CD14-positive monocyte (primary cell): ENCODE measurements around the gene RAG2. TPM values are rescaled to one million over a fixed set of nuclear protein-coding genes. Genes with fewer than 3 reads are reported as not detected.

Experiments
- DNase-seq, 3 donors: peaks; one replicate each; pipeline ENCODE4 v3.0.0-alpha.2; 2011 to 2022
- H2AFZ ChIP-seq: 2 replicates; pipeline ENCODE4 v1.6.0; 2012; ENCODE audit warnings: mild to moderate bottlenecking, low read depth, low read length, inconsistent platforms; ENCODE audit not compliant: insufficient read depth, poor library complexity, severe bottlenecking
- H3K27ac ChIP-seq, 2 donors: 1 replicate in 1 of 2; 2 replicates in 1 of 2; pipeline ENCODE4 v1.5.1; 2012 to 2013; ENCODE audit warnings: low read length in 2 of 2, control low read depth in 1 of 2, inconsistent platforms in 1 of 2, low read depth in 1 of 2, mild to moderate bottlenecking in 1 of 2
- H3K27me3 ChIP-seq, 2 donors: one replicate each; pipeline versions ENCODE4 v1.6.0 to v1.6.1; 2011 to 2013; ENCODE audit warnings: low read length in 2 of 2; ENCODE audit not compliant: control insufficient read depth in 2 of 2, insufficient read depth in 2 of 2
- H3K36me3 ChIP-seq, 2 donors: replicated peaks in 1 of 2; 1 replicate in 1 of 2; 2 replicates in 1 of 2; pipeline versions ENCODE4 v1.5.1 to v1.6.1; 2012 to 2013; ENCODE audit warnings: low read length in 2 of 2, control low read depth in 1 of 2, inconsistent platforms in 1 of 2, mild to moderate bottlenecking in 1 of 2; ENCODE audit not compliant: insufficient read depth in 2 of 2, control insufficient read depth in 1 of 2
- H3K4me1 ChIP-seq, 2 donors: 1 replicate in 1 of 2; 2 replicates in 1 of 2; pipeline versions ENCODE4 v1.5.1 to v1.6.1; 2012 to 2013; ENCODE audit warnings: low read length in 2 of 2, control low read depth in 1 of 2, inconsistent platforms in 1 of 2, mild to moderate bottlenecking in 1 of 2, moderate library complexity in 1 of 2; ENCODE audit not compliant: insufficient read depth in 2 of 2, control insufficient read depth in 1 of 2
- H3K4me2 ChIP-seq: replicated peaks from 2 replicates; pipeline ENCODE3; 2012; ENCODE audit warnings: low read length, moderate library complexity, mild to moderate bottlenecking; ENCODE audit not compliant: poor library complexity, severe bottlenecking; ENCODE audit errors: extremely low read depth
- H3K4me3 ChIP-seq, 3 experiments: fragments of 200-600 bp in 1 of 3; sonication (generic) in 1 of 3; replicated peaks in 1 of 3; 1 replicate in 2 of 3; 2 replicates in 1 of 3; pipeline ENCODE4 v1.5.1; 2011 to 2013; ENCODE audit warnings: low read length in 3 of 3, mild to moderate bottlenecking in 3 of 3, control low read depth in 2 of 3, low read depth in 2 of 3, inconsistent platforms in 1 of 3, moderate library complexity in 1 of 3
- H3K79me2 ChIP-seq: 2 replicates; pipeline ENCODE4 v1.6.0; 2012; ENCODE audit warnings: mild to moderate bottlenecking, control low read depth, inconsistent platforms, low read length, moderate library complexity; ENCODE audit not compliant: insufficient read depth
- H3K9ac ChIP-seq: 2 replicates; pipeline ENCODE4 v1.6.0; 2017; ENCODE audit warnings: low read length, mild to moderate bottlenecking; ENCODE audit not compliant: insufficient read depth, poor library complexity, severe bottlenecking
- H3K9me3 ChIP-seq, 2 donors: replicated peaks in 1 of 2; 1 replicate in 1 of 2; 2 replicates in 1 of 2; pipeline versions ENCODE4 v1.5.1 to v1.6.1; 2012 to 2013; ENCODE audit warnings: low read length in 2 of 2, control low read depth in 1 of 2; ENCODE audit not compliant: control insufficient read depth in 1 of 2, insufficient read depth in 1 of 2
- H4K20me1 ChIP-seq: 2 replicates; pipeline ENCODE4 v1.6.0; 2012; ENCODE audit warnings: mild to moderate bottlenecking, low read length, control low read depth, moderate library complexity; ENCODE audit not compliant: insufficient read depth
- H3K27ac Mint-ChIP-seq, 7 donors: one replicate each; pipeline ENCODE4 v1.8.0; 2020; ENCODE audit warnings: mild to moderate bottlenecking in 7 of 7, mixed read lengths in 7 of 7, moderate library complexity in 6 of 7, inconsistent platforms in 2 of 7
- H3K27me3 Mint-ChIP-seq, 3 donors: one replicate each; pipeline ENCODE4 v1.8.0; 2021 to 2022; ENCODE audit warnings: low read depth in 3 of 3, mild to moderate bottlenecking in 3 of 3, mixed read lengths in 3 of 3, moderate library complexity in 3 of 3, inconsistent platforms in 1 of 3
- H3K36me3 Mint-ChIP-seq, 2 donors: one replicate each; pipeline ENCODE4 v1.8.0; 2020; ENCODE audit warnings: mixed read lengths in 2 of 2, inconsistent platforms in 1 of 2, mild to moderate bottlenecking in 1 of 2
- H3K4me1 Mint-ChIP-seq: one replicate; pipeline ENCODE4 v1.8.0; 2020; ENCODE audit warnings: mild to moderate bottlenecking, mixed read lengths
- H3K4me3 Mint-ChIP-seq, 2 donors: one replicate each; pipeline ENCODE4 v1.8.0; 2020; ENCODE audit warnings: mild to moderate bottlenecking in 2 of 2, mixed read lengths in 2 of 2, moderate library complexity in 1 of 2
- H3K9me3 Mint-ChIP-seq, 7 donors: one replicate each; pipeline ENCODE4 v1.8.0; 2020 to 2022; ENCODE audit warnings: mixed read lengths in 7 of 7, mild to moderate bottlenecking in 6 of 7, moderate library complexity in 6 of 7, inconsistent platforms in 2 of 7
- WGBS: methylation state at CpG from one replicate; pipeline ENCODE4 v1.1.5; 2013; ENCODE audit warnings: missing lambda C conversion rate; ENCODE audit not compliant: insufficient coverage; 5-methylcytosine and 5-hydroxymethylcytosine counted together
- intact Hi-C, 2 donors: fragments of 100-400 bp; cut with micrococcal nuclease; formaldehyde crosslinking; loops; one replicate each; pipeline versions ENCODE4 v1.15.0 to v1.15.1; 2023
- polyA plus RNA-seq, 3 donors: library from polyadenylated mRNA; depleted of rRNA in 1 of 3; unstranded in 2 of 3; stranded (reverse) in 1 of 3; fragments of 300-500 nt in 2 of 3; fragments of >200 nt in 1 of 3; fragmentation: Illumina TruSeq in 2 of 3; gene quantifications; 1 replicate in 2 of 3; 2 replicates in 1 of 3; pipeline ENCODE4 v1.2.3, GENCODE V29; 2012 to 2021
- TF ChIP-seq, protein P1 (sequence below): fragments of 200-600 bp; IDR thresholded peaks from one replicate; pipeline ENCODE4 v1.8.0; 2022; ENCODE audit warnings: antibody characterized with exemption, mild to moderate bottlenecking

Gene RAG2
- polyA plus RNA-seq, 3 donors = not detected

DNA sequence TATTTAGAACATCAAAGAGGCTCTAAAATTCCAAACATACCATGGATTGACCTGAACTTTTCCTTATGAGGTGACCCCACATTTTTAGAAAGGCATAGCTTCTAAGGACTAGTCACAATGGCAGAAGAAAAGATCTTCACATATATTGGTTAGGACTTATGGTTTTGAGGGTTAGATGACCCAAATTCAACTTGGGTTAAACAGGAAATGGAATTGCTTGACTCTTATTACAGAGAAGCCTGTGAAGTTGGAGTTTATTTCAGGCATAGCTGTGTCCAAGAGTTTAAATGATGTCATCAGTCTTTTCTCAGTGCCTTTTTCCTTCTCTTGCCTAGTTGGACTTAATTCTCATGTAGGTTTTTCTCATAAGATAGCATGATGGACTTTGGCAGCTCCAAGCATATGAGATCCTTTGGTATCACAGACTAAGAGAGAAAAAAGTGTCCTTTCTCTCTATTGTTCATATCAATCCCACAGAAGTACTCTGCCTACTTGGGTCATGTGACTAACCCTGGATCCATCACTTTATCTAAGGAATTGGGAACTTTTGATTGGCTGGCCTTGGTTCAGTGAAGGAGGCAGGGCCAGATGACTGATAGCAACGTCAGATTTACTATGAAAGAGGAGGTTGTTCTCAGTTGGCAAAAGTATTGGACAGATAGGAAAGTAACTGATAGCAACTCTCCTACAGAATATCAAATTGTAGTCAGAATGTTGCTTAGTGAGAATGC lies 47.5 kb downstream of the RAG2 start:
- DNase-seq = no peak
- H3K4me2 ChIP-seq = no peak overlapping the region
- Mint-ChIP-seq H3K4me1 (no peaks in the 10 kb centered on the region), H3K9me3 (peaks cover 0 to 6% (median 2%) of the 10 kb centered on the region in 7 donors), H3K36me3 (no peaks in the 10 kb centered on the region), H3K4me3 (no peak overlapping the region), H3K27me3 (peaks cover 0 to 7% (median 0%) of the 10 kb centered on the region in 3 donors), H3K27ac (no peak overlapping the region)
- H3K79me2 ChIP-seq = no peaks in the 10 kb centered on the region
- intact Hi-C loops = no loop called here
- H3K4me3 ChIP-seq = no peak overlapping the region
- H3K9me3 ChIP-seq = no peaks in the 10 kb centered on the region
- no CpG with 5 or more reads among the region's 1 CpG for WGBS
- no peaks in the 10 kb centered on the region for H3K36me3 ChIP-seq
- no peak overlapping the region for H2AFZ ChIP-seq
- no peak overlapping the region for H3K27ac ChIP-seq
- H3K27me3 ChIP-seq = no peaks in the 10 kb centered on the region
- H4K20me1 ChIP-seq = no peaks in the 10 kb centered on the region
- TF ChIP-seq, protein P1, sequence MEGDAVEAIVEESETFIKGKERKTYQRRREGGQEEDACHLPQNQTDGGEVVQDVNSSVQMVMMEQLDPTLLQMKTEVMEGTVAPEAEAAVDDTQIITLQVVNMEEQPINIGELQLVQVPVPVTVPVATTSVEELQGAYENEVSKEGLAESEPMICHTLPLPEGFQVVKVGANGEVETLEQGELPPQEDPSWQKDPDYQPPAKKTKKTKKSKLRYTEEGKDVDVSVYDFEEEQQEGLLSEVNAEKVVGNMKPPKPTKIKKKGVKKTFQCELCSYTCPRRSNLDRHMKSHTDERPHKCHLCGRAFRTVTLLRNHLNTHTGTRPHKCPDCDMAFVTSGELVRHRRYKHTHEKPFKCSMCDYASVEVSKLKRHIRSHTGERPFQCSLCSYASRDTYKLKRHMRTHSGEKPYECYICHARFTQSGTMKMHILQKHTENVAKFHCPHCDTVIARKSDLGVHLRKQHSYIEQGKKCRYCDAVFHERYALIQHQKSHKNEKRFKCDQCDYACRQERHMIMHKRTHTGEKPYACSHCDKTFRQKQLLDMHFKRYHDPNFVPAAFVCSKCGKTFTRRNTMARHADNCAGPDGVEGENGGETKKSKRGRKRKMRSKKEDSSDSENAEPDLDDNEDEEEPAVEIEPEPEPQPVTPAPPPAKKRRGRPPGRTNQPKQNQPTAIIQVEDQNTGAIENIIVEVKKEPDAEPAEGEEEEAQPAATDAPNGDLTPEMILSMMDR = no peak
- H3K9ac ChIP-seq = no peak overlapping the region
- no peaks in the 10 kb centered on the region for H3K4me1 ChIP-seq

Other genes with a start within 250 kb of the RAG2 start
- 1 to 10 TPM; 5.5 to 7.3 (median 6.7) TPM for gene TRAF6, start 88.0 kb downstream of the RAG2 start, polyA plus RNA-seq
- under 1 TPM in 1 of 3 donors, not detected in 2; 0.69 TPM for gene RAG1, start 30.2 kb downstream of the RAG2 start, polyA plus RNA-seq
- gene IFTAP, start 3.7 kb downstream of the RAG2 start, polyA plus RNA-seq = 10 to 100 TPM in 2 of 3 donors, 1 to 10 TPM in 1; 5.0 to 18.7 (median 13.9) TPM